ENCODE results near the gene MBD5.

MBD5 gene

DNA sequence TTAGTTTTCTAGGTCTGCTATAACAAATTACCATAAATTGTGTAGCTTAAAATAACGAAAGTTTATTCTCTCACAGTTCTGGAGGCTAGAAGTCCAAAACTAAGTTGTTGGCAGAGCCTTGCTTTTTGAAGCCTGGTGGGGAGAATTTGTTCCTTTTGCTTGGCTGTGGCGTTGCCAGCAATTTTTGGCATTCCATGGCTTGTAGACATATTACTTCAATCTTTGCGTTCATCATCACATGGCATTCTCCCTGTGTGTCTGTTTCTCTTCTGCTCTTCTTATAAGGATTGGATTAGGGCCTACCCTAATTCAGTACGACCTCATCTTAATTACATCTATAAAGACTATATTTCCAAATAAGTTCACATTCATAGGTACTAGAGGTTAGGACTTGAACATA is 217.7 kb downstream of the MBD5 start:
- DNase-seq (ENCODE audit: low read depth) = no peak
- H3K4me3 ChIP-seq (ENCODE audit: low read depth, low read length) = no peak overlapping the region
- in situ Hi-C loops (cut with HindIII; ENCODE audit: low sequenced_read_pairs) = no loop called here
- TF ChIP-seq, protein P1, sequence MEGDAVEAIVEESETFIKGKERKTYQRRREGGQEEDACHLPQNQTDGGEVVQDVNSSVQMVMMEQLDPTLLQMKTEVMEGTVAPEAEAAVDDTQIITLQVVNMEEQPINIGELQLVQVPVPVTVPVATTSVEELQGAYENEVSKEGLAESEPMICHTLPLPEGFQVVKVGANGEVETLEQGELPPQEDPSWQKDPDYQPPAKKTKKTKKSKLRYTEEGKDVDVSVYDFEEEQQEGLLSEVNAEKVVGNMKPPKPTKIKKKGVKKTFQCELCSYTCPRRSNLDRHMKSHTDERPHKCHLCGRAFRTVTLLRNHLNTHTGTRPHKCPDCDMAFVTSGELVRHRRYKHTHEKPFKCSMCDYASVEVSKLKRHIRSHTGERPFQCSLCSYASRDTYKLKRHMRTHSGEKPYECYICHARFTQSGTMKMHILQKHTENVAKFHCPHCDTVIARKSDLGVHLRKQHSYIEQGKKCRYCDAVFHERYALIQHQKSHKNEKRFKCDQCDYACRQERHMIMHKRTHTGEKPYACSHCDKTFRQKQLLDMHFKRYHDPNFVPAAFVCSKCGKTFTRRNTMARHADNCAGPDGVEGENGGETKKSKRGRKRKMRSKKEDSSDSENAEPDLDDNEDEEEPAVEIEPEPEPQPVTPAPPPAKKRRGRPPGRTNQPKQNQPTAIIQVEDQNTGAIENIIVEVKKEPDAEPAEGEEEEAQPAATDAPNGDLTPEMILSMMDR (IDR thresholded peaks at IDR 0.05; ENCODE audit: low read depth, low read length, missing control alignments) = no peak

DNA sequence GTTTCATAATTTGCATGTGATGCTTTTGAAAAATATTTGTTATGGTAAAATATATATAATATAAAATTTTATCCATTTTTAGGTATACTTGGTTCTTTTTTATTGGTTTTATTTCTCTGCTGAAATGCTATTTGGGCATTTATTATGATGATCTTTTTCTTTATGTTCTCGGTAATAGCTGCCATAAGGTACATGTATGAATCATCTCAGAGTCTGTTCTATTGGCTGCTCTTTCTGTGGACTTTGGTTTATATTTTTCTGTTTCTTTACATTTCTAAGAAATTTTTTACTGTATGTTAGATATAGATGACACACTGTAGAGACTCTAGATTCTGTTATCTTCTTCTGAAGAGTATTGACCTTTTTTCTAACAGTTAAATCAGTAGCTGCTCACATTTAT is 219.9 kb downstream of the MBD5 start:
- in situ Hi-C loops (cut with HindIII; ENCODE audit: low sequenced_read_pairs) = no loop called here

DNA sequence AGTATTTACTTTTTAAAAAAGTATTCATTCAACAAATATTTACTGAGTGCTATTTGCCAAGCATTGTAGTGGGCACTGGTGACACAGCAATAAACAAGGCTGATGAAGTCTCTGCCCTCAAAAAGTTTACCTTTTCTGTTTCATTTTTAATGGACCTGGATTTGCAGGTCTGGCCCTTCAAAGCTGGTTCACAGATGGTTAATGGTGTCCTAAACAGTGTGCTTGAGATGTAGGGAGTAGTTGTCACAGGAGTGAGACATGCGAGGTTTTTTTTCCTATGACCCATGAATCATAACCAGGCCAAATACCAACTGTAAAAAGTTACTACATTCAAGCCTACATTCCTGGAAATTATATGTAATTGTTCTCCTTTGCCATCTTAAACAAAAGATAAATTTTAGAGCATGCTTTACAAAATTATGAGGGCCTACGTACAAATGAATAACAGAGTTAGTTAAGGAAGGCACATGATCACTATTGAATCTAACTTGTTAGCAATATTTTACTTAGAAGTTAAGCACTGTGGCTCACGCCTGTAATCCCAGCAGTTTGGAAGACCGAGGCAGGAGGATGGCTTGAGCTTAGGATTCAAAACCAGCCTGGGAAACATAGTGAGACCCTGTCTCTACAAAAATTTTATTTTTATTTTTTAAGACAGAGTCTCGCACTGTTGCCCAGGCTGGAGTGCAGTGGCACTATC is 223.9 kb downstream of the MBD5 start:
- no peak overlapping the region for H3K4me3 ChIP-seq (ENCODE audit: low read depth, low read length)
- TF ChIP-seq, protein P1 (IDR thresholded peaks at IDR 0.05; ENCODE audit: low read depth, low read length, missing control alignments) = no peak
- DNase-seq (ENCODE audit: low read depth) = no peak
- in situ Hi-C loops (cut with HindIII; ENCODE audit: low sequenced_read_pairs) = no loop called here

More for the DNA sequence above, 219.9 kb downstream of the MBD5 start:
- TF ChIP-seq, protein P1 (IDR thresholded peaks at IDR 0.05; ENCODE audit: low read depth, low read length, missing control alignments) = no peak
- H3K4me3 ChIP-seq (ENCODE audit: low read depth, low read length) = no peak overlapping the region
- DNase-seq (ENCODE audit: low read depth) = no peak

DNA sequence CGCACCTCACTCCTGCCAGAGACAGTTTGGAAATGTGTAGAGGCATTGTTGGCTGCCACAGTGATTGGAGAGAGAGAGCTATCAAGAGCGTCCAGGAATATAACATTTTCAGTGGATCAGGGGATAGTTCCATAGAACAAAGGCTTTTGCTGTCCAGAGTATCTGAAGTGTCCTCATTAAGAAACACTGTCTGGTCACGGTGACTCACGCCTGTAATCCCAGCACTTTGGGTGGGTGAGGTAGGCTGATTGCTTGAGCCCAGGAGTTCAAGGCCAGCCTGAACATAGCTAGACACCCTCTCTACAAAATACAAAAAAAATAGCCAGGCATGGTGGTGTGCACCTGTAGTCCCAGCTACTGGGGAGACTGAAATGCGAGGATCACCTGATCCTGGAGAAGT is 231.1 kb downstream of the MBD5 start:
- TF ChIP-seq, protein P1 (IDR thresholded peaks at IDR 0.05; ENCODE audit: low read depth, low read length, missing control alignments) = no peak
- in situ Hi-C loops (cut with HindIII; ENCODE audit: low sequenced_read_pairs) = no loop called here
- H3K4me3 ChIP-seq (ENCODE audit: low read depth, low read length) = no peak overlapping the region
- DNase-seq (ENCODE audit: low read depth) = no peak

DNA sequence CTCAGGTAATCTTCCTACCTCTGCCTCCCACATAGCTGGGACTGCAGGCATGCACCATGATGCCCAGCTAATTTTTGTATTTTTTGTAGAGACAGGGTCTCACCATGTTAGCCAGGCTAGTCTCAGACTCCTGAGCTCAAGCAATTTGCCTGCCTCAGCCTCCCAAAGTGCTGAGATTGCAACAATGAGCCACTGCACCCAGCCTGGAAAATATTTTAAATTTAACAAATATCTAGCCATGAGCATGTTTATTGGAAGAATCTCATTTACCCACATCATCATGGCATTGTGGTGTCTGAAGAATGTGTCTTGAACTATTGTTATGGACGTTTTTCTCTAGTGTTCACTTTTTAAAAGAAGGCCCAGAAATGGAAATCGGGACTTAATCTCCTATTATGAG is 231.8 kb downstream of the MBD5 start:
- in situ Hi-C loops (cut with HindIII; ENCODE audit: low sequenced_read_pairs) = no loop called here
- H3K4me3 ChIP-seq (ENCODE audit: low read depth, low read length) = no peak overlapping the region
- TF ChIP-seq, protein P1 (IDR thresholded peaks at IDR 0.05; ENCODE audit: low read depth, low read length, missing control alignments) = no peak
- DNase-seq (ENCODE audit: low read depth) = no peak

DNA sequence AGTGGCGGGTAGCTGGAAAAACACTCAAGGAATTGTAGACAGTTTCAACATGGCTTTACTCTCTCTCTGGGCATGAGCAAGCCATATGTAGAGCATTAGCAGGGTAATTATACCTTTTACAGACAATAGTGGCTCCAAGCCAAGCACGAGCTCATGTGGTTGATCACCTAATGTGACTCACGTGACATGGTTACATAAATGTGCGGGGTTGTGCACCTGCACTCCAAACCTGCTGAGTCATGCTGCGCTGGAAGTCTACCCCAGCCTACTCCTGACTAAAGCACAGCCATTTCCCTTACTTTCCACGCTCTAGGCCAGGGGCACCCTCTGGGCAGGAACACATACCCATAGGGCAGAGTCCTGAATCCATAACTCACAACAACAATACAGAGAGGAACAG is 232.8 kb downstream of the MBD5 start:
- no peak for DNase-seq (ENCODE audit: low read depth)
- TF ChIP-seq, protein P1 (IDR thresholded peaks at IDR 0.05; ENCODE audit: low read depth, low read length, missing control alignments) = no peak
- in situ Hi-C loops (cut with HindIII; ENCODE audit: low sequenced_read_pairs) = no loop called here

More for the DNA sequence above, 232.8 kb downstream of the MBD5 start:
- no peak overlapping the region for H3K4me3 ChIP-seq (ENCODE audit: low read depth, low read length)
